ENCODE measurements around the gene TOB1.

- TF ChIP-seq EZH2 (IDR thresholded peaks at IDR 0.05) (no peak), POLR2AphosphoS5 (IDR thresholded peaks at IDR 0.05; ENCODE audit: borderline replicate concordance, low read depth, low read length) (no peak), FOXP2 (optimal IDR thresholded peaks at IDR 0.05; ENCODE audit: control extremely low read depth, extremely low read length, insufficient read depth) (no peak)
These were observed 39.3 kb upstream of the TOB1 start for GRCh38 chr17:50905460-50905803.

All from SK-N-MC (cell line).